Body of pancreas (tissue), 4 donors: Measurements from ENCODE around the gene LSG1.

Experiments used
- POLR2A ChIP-seq, 3 donors: fragments of 450-650 bp; IDR thresholded peaks; one replicate each; pipeline ENCODE4 v1.6.1; 2016; ENCODE audit warnings: antibody characterized with exemption in 3 of 3, mild to moderate bottlenecking in 2 of 3
- TF ChIP-seq, protein P1 (sequence below), 7 experiments: fragments of 450-650 bp in 4 of 7; fragments of 200-600 bp in 3 of 7; sonication (generic) in 3 of 7; IDR thresholded peaks; one replicate each; pipeline ENCODE4 v1.5.1; 2016 to 2019; ENCODE audit warnings: antibody characterized with exemption in 7 of 7

DNA sequence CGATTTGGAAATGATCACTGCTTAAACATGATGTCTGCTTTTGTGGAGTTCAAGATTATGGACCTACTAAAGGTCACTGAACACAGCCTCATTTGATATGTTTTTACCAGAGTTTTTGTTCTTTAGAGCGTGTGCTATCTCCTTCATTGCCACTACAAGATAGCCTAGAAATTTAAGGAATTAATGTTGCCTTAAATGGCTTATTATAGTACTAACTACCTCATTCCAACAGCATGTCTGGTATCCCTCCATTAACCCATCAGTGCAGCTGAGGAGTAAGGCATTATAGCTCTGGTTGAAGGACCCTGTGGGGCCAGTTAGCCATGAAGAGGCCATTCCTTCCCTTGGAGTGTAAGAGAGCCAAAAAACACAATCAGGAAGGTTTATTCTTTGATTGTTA, 11.4 kb upstream of the LSG1 start:
- TF ChIP-seq, protein P1, sequence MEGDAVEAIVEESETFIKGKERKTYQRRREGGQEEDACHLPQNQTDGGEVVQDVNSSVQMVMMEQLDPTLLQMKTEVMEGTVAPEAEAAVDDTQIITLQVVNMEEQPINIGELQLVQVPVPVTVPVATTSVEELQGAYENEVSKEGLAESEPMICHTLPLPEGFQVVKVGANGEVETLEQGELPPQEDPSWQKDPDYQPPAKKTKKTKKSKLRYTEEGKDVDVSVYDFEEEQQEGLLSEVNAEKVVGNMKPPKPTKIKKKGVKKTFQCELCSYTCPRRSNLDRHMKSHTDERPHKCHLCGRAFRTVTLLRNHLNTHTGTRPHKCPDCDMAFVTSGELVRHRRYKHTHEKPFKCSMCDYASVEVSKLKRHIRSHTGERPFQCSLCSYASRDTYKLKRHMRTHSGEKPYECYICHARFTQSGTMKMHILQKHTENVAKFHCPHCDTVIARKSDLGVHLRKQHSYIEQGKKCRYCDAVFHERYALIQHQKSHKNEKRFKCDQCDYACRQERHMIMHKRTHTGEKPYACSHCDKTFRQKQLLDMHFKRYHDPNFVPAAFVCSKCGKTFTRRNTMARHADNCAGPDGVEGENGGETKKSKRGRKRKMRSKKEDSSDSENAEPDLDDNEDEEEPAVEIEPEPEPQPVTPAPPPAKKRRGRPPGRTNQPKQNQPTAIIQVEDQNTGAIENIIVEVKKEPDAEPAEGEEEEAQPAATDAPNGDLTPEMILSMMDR (IDR thresholded peaks at IDR 0.05), result no peak
- no peak for TF ChIP-seq POLR2A (IDR thresholded peaks at IDR 0.05)
